Ecto neural progenitor cell (in vitro differentiated cells): ENCODE measurements around the gene SLC35F6.

Source experiments
- DNase-seq: peaks from one replicate; pipeline ENCODE4 v3.0.0-alpha.2; 2018; ENCODE audit warnings: low spot score

Gene SLC35F6

GRCh38 chr2:26764078-26764887 lies at the start of gene SLC35F6:
Gene SLC35F6, plus strand, starts transcription at chr2:26764284. Its CDS starts 66 bp downstream, at chr2:26764350.
- peak; percentile 85 for DNase-seq

- no peak for DNase-seq
These were observed 48.4 kb upstream of the SLC35F6 start for GRCh38 chr2:26715528-26716270.

GRCh38 chr2:26716340-26716739 lies 47.7 kb upstream of the SLC35F6 start:
- no peak for DNase-seq

GRCh38 chr2:26716769-26717168 lies 47.3 kb upstream of the SLC35F6 start:
- no peak for DNase-seq

- no peak for DNase-seq
These were observed 46.7 kb upstream of the SLC35F6 start for GRCh38 chr2:26717362-26717761.

GRCh38 chr2:26718949-26719686 lies 45.0 kb upstream of the SLC35F6 start:
- no peak for DNase-seq

GRCh38 chr2:26720322-26721114 lies 43.6 kb upstream of the SLC35F6 start:
- no peak for DNase-seq

GRCh38 chr2:26721115-26722032 lies 42.7 kb upstream of the SLC35F6 start:
- no peak for DNase-seq

- no peak for DNase-seq
These were observed 41.8 kb upstream of the SLC35F6 start for GRCh38 chr2:26722328-26722727.

- no peak for DNase-seq
These were observed 41.2 kb upstream of the SLC35F6 start for GRCh38 chr2:26722911-26723310.

GRCh38 chr2:26723475-26723874 lies 40.6 kb upstream of the SLC35F6 start:
- no peak for DNase-seq

- DNase-seq, result no peak
These were observed 39.9 kb upstream of the SLC35F6 start for GRCh38 chr2:26723991-26724750.

- no peak for DNase-seq
These were observed 39.1 kb upstream of the SLC35F6 start for GRCh38 chr2:26724784-26725520.

- DNase-seq, result no peak
These were observed 38.6 kb upstream of the SLC35F6 start for GRCh38 chr2:26725521-26725820.

GRCh38 chr2:26726228-26726627 lies 37.9 kb upstream of the SLC35F6 start:
- no peak for DNase-seq

GRCh38 chr2:26727641-26728561 lies 36.2 kb upstream of the SLC35F6 start:
- DNase-seq, result no peak

- no peak for DNase-seq
These were observed 34.8 kb upstream of the SLC35F6 start for GRCh38 chr2:26729311-26729710.
